SK-N-SH treated with all-trans-retinoic acid at 6 μM for 48 hours (cell line): ENCODE results near the gene ACTL10.

Source experiments
- ARNTL ChIP-seq: fragments of 450-650 bp; formaldehyde crosslinking; IDR thresholded peaks from 2 replicates; pipeline ENCODE4 v1.5.0; 2020; ENCODE audit warnings: low read depth, mild to moderate bottlenecking, moderate library complexity, borderline replicate concordance
- CSRNP3 ChIP-seq: fragments of 250-450 bp; sonication (Bioruptor Pico); IDR thresholded peaks from 2 replicates; pipeline ENCODE4 v1.5.1; 2021; ENCODE audit warnings: mild to moderate bottlenecking, moderate library complexity
- ESRRG ChIP-seq: fragments of 250-450 bp; sonication (Bioruptor Pico); IDR thresholded peaks from 2 replicates; pipeline ENCODE4 v1.6.1; 2021; ENCODE audit warnings: mild to moderate bottlenecking
- PATZ1 ChIP-seq: fragments of 250-450 bp; sonication (Bioruptor Pico); IDR thresholded peaks from 2 replicates; pipeline ENCODE4 v1.8.0; 2020; ENCODE audit warnings: mild to moderate bottlenecking, moderate library complexity, borderline replicate concordance
- RARB ChIP-seq: fragments of 250-450 bp; sonication (Bioruptor Pico); IDR thresholded peaks from 2 replicates; pipeline ENCODE4 v1.8.0; 2021; ENCODE audit warnings: mild to moderate bottlenecking, moderate library complexity
- SNAI2 ChIP-seq: fragments of 250-450 bp; sonication (Bioruptor Pico); IDR thresholded peaks from 2 replicates; pipeline ENCODE4 v1.5.0; 2020; ENCODE audit warnings: mild to moderate bottlenecking, moderate library complexity
- TCF4 ChIP-seq: fragments of 250-450 bp; sonication (Bioruptor Pico); IDR thresholded peaks from 2 replicates; pipeline ENCODE4 v1.8.0; 2021; ENCODE audit warnings: mild to moderate bottlenecking, moderate library complexity, borderline replicate concordance
- TOX ChIP-seq: fragments of 250-450 bp; sonication (Bioruptor Pico); IDR thresholded peaks from 2 replicates; pipeline ENCODE4 v1.8.0; 2021; ENCODE audit warnings: mild to moderate bottlenecking, moderate library complexity, borderline replicate concordance
- ZFP3 ChIP-seq: fragments of 250-450 bp; sonication (Bioruptor Pico); IDR thresholded peaks from 2 replicates; pipeline ENCODE4 v1.5.0; 2020; ENCODE audit warnings: mild to moderate bottlenecking, moderate library complexity
- ZFP30 ChIP-seq: fragments of 450-650 bp; formaldehyde crosslinking; IDR thresholded peaks from 2 replicates; pipeline ENCODE4 v1.5.0; 2022; ENCODE audit warnings: mild to moderate bottlenecking, moderate library complexity
- ZNF565 ChIP-seq: fragments of 450-650 bp; formaldehyde crosslinking; conservative IDR thresholded peaks from 2 replicates; pipeline ENCODE4 v1.5.0; 2020; ENCODE audit warnings: low read depth, mild to moderate bottlenecking, moderate library complexity
- ZNF8 ChIP-seq: fragments of 450-650 bp; formaldehyde crosslinking; IDR thresholded peaks from 2 replicates; pipeline ENCODE4 v1.5.0; 2020; ENCODE audit warnings: mild to moderate bottlenecking, moderate library complexity

GRCh38 chr20:33696448-33696847, 29.7 kb downstream of the ACTL10 start:
- no peak for TF ChIP-seq ZFP3
- no peak for TF ChIP-seq RARB (CRISPR knock-in tag)
- no peak for TF ChIP-seq TOX (CRISPR knock-in tag)
- TF ChIP-seq PATZ1 (CRISPR knock-in tag): no peak
- no peak for TF ChIP-seq SNAI2 (CRISPR knock-in tag)
- no peak for TF ChIP-seq CSRNP3 (CRISPR knock-in tag)
- TF ChIP-seq ZNF565: no peak
- TF ChIP-seq ZFP30: no peak
- TF ChIP-seq ESRRG: no peak
- TF ChIP-seq ZNF8 (CRISPR knock-in tag): no peak
- no peak for TF ChIP-seq ARNTL
- TF ChIP-seq TCF4 (CRISPR knock-in tag): peak; percentile 77; the same call in 1 of the 2 replicates
